Memory B cell (primary cell): ENCODE data around the gene OR14I1.
A peak's percentile ranks its signal among the peaks of the same experiment; 100 is the strongest.
"Not testable (repeated sequence)": the region's sequence is repeated elsewhere in the genome, so short reads cannot be mapped to it uniquely, and the experiment has no call there.

Experiments used
- ATAC-seq: fragments of 150-1000 bp; cut with Tn5 transposase; 2 replicates; pipeline ENCODE4 v1.10.0; 2021; ENCODE audit warnings: low read depth, mild to moderate bottlenecking, moderate library complexity
- DNase-seq, 2 donors: peaks; one replicate each; pipeline ENCODE4 v3.0.0; 2022; ENCODE audit warnings: low spot score in 2 of 2
- H3K27ac Mint-ChIP-seq: one replicate; pipeline ENCODE4 v1.8.0; 2022; ENCODE audit warnings: mild to moderate bottlenecking, moderate library complexity, mixed read lengths
- H3K27me3 Mint-ChIP-seq: one replicate; pipeline ENCODE4 v1.8.0; 2022; ENCODE audit warnings: mixed read lengths
- H3K36me3 Mint-ChIP-seq: one replicate; pipeline ENCODE4 v1.8.0; 2022; ENCODE audit warnings: mild to moderate bottlenecking, mixed read lengths
- H3K4me1 Mint-ChIP-seq: one replicate; pipeline ENCODE4 v1.8.0; 2022; ENCODE audit warnings: mixed read lengths
- H3K4me3 Mint-ChIP-seq: one replicate; pipeline ENCODE4 v1.8.0; 2022; ENCODE audit warnings: mild to moderate bottlenecking, moderate library complexity, mixed read lengths
- H3K9me3 Mint-ChIP-seq: one replicate; pipeline ENCODE4 v1.8.0; 2022; ENCODE audit warnings: mixed read lengths

The OR14I1 gene

DNA sequence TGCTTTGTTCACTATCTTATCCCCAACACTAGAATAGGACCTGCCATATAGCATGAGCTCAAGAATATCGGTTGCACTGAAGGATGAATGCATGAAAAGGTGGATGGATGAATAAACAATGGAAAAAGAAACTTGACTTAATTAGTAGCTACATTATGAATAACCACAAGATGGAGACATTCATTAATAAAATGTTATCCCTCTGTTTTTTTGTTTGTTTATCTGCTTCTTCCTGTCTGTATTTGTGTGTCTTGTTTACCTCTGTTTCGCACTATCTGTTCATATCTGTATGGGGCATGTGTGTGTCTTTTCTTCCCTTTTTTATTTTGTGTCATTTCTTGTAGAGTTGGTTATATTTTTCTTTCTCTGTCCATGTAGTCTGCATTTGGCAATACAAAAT is 1.1 kb upstream of the OR14I1 start:
- H3K9me3 Mint-ChIP-seq, result no peaks in the 10 kb centered on the region
- H3K4me1 Mint-ChIP-seq, result no peaks in the 10 kb centered on the region
- no peaks in the 10 kb centered on the region for H3K27me3 Mint-ChIP-seq
- no peak overlapping the region for H3K4me3 Mint-ChIP-seq
- no peaks in the 10 kb centered on the region for H3K36me3 Mint-ChIP-seq
- DNase-seq, result no peak
- no peak overlapping the region for H3K27ac Mint-ChIP-seq
- ATAC-seq, result no peak

DNA sequence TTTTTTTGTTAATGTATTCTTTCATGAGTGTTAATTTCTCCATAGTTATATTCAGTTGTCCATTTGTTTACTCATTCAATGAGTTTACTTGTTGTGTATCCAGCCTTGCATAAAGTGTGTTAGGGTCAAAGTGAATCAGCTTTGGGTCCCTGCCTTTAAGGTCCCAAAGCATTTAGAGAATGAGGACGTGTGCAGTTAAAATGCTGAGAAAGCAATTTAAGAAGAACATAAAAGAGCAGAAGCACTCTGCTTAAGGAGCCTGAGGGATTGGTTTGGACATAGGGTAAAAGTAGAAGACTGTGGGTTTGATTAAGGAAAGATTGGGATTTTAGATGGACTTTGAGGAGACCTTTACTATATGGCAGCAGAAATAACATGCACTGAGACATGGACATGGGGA is 3.5 kb downstream of the OR14I1 start:
- no peaks in the 10 kb centered on the region for H3K9me3 Mint-ChIP-seq
- no peak overlapping the region for H3K27ac Mint-ChIP-seq
- ATAC-seq (no peak), DNase-seq (no peak)
- H3K36me3 Mint-ChIP-seq, result no peaks in the 10 kb centered on the region
- H3K27me3 Mint-ChIP-seq, result no peaks in the 10 kb centered on the region
- peaks cover 9% of the 10 kb centered on the region for H3K4me1 Mint-ChIP-seq
- H3K4me3 Mint-ChIP-seq, result no peak overlapping the region

DNA sequence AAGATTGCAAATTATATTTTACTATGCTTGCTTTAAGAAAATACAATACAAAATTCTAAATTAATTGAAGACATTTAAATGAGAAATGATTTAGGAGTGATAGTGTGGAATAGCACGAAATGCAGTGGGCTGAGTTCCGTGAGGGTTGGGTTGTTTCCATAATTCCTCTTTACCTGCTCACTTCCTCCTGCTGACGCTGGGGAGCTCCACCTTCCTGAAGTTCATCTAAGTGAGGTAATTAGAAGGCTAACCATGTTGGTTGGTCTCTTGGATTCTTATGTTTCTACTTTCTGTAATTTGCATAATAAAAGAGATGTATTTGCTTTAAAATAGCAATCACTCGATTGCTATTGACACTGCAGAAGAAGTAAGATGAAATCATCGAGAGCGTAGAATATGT is 4.7 kb downstream of the OR14I1 start:
- no peak for ATAC-seq
- no peak overlapping the region for H3K4me3 Mint-ChIP-seq
- H3K27ac Mint-ChIP-seq, result no peak overlapping the region
- no peaks in the 10 kb centered on the region for H3K36me3 Mint-ChIP-seq
- H3K27me3 Mint-ChIP-seq, result no peaks in the 10 kb centered on the region
- no peak for DNase-seq
- no peaks in the 10 kb centered on the region for H3K9me3 Mint-ChIP-seq
- H3K4me1 Mint-ChIP-seq, result peaks cover 9% of the 10 kb centered on the region

DNA sequence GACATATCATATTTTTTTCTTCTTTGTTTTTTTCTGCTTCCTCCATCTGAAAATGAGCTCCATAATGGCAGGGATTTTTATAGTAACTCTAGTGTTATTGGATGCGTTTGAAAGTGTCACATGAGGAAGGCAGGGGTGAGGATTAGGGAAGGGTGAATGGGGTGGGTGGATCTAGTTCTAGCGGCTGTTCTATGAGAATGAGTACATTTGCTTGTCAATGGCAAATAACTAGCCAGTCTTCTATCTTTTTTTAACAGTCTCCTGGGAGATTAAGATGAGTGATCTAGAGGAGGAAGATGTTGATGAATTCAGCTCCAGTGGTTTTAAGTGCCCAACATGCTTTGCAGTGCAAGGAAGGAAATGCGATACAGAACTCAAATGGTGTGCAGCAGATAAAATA is 5.8 kb downstream of the OR14I1 start:
- no peak for DNase-seq
- Mint-ChIP-seq H3K4me1 (peaks cover 9% of the 10 kb centered on the region), H3K27ac (peak overlapping the region; percentile 36), H3K4me3 (peak overlapping the region; percentile 32), H3K36me3 (peaks cover 4% of the 10 kb centered on the region), H3K9me3 (peaks cover 5% of the 10 kb centered on the region), H3K27me3 (no peaks in the 10 kb centered on the region)
- ATAC-seq, result no peak

DNA sequence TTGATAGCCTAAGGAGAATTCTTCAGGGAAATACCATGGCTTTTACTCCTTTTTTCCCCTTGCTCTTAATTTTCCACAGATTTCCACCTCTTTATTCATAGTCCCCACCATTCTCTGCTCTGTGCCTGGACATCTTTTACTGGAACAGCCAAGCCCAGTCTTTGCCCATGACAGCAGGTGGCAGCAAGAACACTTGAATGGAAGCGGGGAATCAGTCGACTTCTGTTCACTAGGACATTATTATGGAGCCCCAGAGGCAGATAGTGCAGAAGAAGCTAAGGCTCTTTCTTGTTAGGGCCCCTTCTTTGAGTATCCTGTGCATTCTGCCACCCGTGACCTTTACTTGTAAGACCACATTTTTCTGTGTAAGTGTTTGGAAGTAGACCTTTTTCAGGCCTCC is 6.3 kb downstream of the OR14I1 start:
- Mint-ChIP-seq H3K4me1 (peaks cover 9% of the 10 kb centered on the region), H3K36me3 (peaks cover 4% of the 10 kb centered on the region), H3K27me3 (no peaks in the 10 kb centered on the region), H3K4me3 (no peak overlapping the region), H3K27ac (peak overlapping the region; percentile 36), H3K9me3 (peaks cover 5% of the 10 kb centered on the region)
- no peak for DNase-seq
- ATAC-seq, result no peak

DNA sequence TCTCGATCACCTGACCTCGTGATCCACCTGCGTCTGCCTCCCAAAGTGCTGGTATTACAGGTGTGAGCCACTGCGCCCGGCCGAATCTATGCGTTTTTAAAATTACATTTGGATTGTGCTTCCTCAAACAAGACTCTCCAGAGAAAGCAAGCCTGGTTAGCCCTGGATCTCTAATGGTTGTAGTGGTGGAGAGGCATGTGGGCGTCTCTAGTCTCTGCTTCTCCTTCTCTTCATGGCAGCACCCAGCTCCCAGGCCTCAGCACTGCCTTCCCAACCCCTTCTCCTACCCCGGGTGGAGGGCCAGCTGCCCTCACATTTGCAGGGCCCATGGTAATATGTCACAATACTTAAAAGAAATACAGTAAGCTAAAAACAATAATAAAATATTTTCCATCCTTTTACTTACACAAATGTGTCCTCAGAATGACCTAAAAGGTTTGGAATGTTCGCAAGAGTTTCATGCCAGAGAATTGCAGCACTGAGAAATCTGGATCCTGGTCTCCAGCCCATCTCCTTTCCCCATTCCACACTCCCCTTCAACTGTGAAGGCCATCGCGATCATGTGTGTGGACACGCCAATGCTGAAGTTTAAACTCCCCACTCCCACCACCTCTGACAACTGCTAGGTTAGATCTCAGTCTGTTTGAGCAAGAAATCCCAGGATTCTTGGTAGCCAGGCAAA is 7.0 kb downstream of the OR14I1 start:
- DNase-seq (no peak), ATAC-seq (no peak)
- Mint-ChIP-seq H3K27me3 (no peaks in the 10 kb centered on the region), H3K36me3 (peaks cover 4% of the 10 kb centered on the region), H3K4me1 (peaks cover 9% of the 10 kb centered on the region), H3K4me3 (no peak overlapping the region), H3K27ac (no peak overlapping the region), H3K9me3 (peaks cover 5% of the 10 kb centered on the region)

DNA sequence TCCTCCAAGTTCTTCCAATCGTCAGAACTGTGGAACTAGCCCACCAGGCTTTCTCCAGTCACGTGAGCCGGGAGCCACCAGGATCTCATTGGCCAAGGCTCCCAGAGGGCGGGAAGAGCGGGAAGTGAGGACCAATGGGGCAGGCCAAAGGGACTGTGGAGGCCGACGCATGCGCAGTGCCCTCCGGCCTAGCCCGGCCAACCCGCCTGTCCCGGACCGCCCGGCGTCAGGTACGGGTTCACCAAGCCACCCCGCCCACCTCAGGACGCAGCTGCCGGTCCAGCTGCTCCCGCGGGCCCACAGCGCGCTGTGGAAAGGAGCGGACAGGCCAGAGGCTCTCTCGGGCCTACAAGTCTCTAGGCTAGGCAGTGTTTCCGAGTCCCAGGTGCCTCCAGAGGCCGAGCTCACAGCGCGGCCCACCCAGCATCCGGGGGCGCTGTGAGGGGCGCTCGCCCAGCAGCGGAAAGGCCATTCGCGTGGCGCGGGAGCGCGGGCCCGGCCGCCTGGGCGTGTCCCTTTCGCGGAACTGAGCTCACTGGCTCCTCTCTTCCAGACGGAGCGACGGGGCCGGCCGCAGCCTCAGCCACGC is 10.9 kb downstream of the OR14I1 start:
- Mint-ChIP-seq H3K36me3 (peaks cover 9% of the 10 kb centered on the region), H3K9me3 (peaks cover 11% of the 10 kb centered on the region), H3K4me1 (peaks cover 9% of the 10 kb centered on the region), H3K27ac (no peak overlapping the region), H3K27me3 (no peaks in the 10 kb centered on the region), H3K4me3 (no peak overlapping the region)
- no peak for ATAC-seq
- no peak for DNase-seq

DNA sequence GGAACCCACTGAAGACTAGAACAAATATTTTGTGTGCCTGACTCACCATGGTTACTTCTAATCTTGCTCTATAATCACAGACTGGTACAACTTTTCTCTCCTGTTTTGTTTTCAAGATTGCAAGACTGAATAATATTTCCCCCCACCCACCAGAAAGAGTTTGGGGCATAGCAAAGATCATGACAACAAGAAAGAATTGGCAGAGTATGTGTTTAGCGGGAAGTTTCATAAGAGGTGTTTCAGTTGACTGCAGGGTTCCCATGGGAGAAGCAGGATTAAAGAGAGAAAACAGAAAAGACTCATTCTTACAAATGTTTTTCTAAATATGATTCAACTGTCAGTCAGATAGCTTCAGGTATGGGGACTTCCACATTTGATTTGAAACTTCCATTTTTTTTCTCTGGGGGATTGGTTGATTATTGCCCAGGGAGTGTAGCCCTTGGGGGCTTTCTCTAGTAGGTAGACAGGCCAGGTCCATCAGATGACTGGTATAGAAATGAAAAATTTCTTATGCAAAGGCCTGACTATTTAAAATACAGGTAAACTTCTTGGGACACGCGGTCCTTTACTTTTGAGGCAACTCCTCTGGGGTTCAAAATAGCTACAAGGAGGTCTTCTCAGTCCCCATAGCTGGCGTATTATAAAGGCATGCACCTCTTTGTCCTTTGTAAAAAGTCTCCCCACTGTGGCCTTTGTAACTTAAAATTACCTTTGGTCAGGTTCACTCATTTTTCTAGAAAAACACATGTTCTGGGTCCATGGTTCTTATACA is 13.9 kb downstream of the OR14I1 start:
- no peaks in the 10 kb centered on the region for H3K27me3 Mint-ChIP-seq
- no peak for DNase-seq
- H3K4me1 Mint-ChIP-seq, result peaks cover 7% of the 10 kb centered on the region
- peaks cover 11% of the 10 kb centered on the region for H3K9me3 Mint-ChIP-seq
- H3K4me3 Mint-ChIP-seq, result no peak overlapping the region
- peak; percentile 55 for ATAC-seq
- peaks cover 9% of the 10 kb centered on the region for H3K36me3 Mint-ChIP-seq
- H3K27ac Mint-ChIP-seq, result peak overlapping the region; percentile 71

DNA sequence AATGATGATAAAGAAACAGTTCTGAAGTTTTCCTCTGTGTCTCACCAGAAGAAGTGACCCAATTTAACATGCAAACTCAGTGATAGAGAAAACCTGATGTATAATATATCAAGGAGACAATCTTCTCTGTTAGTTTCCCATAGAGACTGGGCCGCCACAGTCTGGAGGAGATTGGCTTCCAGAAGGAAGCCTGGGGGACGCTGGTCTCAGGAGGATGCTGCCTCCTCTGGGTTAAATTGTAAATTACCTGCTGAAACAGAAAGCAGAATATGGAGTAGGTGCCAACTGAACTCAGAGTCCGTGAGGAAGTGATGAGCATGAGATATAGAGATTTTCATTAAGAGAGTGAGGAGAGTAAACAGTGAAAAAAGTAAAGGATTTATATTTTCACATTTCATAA is 15.8 kb downstream of the OR14I1 start:
- peaks cover 6% of the 10 kb centered on the region for H3K9me3 Mint-ChIP-seq

DNA sequence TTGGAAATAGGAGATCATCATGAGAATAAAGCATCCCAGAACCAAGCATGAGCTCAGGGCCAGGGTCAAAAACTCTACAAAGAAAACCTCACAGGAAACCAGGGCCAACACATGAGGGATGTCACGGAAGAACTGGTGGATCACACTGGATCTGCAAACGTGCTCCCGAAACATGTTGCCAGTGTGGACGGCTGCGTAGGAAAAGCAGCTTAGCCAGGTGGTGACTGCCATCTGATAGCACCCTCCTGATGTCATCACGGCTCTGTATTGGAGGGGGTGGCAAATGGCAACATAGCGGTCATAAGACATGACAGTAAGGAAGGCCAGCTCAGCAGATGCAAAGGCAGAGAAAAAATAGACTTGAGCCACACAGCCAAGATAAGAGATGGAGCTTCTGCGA is 20.9 kb downstream of the OR14I1 start:
- H3K36me3 Mint-ChIP-seq, result peaks cover 2% of the 10 kb centered on the region
- ATAC-seq (no peak), DNase-seq (no peak)
- H3K9me3 Mint-ChIP-seq, result no peaks in the 10 kb centered on the region
- H3K4me3 Mint-ChIP-seq, result no peak overlapping the region
- H3K27me3 Mint-ChIP-seq, result peaks cover 4% of the 10 kb centered on the region
- H3K4me1 Mint-ChIP-seq, result peaks cover under 1% of the 10 kb centered on the region
- no peak overlapping the region for H3K27ac Mint-ChIP-seq

More for the DNA sequence above, 15.8 kb downstream of the OR14I1 start:
- Mint-ChIP-seq H3K4me3 (no peak overlapping the region), H3K27ac (no peak overlapping the region), H3K36me3 (peaks cover 5% of the 10 kb centered on the region), H3K4me1 (peaks cover 7% of the 10 kb centered on the region), H3K27me3 (peaks cover 1% of the 10 kb centered on the region)
- peak in 1 of 2 donors; percentile 47 for DNase-seq
- peak; percentile 92 for ATAC-seq

DNA sequence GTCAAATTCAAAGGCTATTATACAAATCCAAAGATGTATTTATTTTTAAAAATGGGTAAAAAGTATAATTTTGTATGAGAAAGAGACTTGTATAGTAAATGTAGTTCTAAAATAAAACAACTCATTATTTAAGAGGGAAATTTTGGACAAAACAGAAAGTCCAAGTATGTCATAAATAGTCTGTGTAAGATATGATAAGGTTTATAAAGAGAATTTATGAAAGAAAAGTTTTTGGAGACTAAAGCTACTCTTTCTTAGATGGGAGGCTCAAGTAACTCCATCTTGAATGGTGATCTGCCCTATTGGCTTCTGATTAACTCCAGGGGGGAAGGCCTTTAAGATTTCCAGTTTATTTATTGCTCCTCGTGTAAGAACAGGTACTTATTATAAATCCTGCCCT is 32.6 kb downstream of the OR14I1 start:
- Mint-ChIP-seq H3K4me1 (no peaks in the 10 kb centered on the region), H3K27ac (no peak overlapping the region), H3K4me3 (no peak overlapping the region), H3K9me3 (no peaks in the 10 kb centered on the region), H3K27me3 (no peaks in the 10 kb centered on the region), H3K36me3 (peaks cover 3% of the 10 kb centered on the region)
- ATAC-seq (no peak), DNase-seq (no peak)

DNA sequence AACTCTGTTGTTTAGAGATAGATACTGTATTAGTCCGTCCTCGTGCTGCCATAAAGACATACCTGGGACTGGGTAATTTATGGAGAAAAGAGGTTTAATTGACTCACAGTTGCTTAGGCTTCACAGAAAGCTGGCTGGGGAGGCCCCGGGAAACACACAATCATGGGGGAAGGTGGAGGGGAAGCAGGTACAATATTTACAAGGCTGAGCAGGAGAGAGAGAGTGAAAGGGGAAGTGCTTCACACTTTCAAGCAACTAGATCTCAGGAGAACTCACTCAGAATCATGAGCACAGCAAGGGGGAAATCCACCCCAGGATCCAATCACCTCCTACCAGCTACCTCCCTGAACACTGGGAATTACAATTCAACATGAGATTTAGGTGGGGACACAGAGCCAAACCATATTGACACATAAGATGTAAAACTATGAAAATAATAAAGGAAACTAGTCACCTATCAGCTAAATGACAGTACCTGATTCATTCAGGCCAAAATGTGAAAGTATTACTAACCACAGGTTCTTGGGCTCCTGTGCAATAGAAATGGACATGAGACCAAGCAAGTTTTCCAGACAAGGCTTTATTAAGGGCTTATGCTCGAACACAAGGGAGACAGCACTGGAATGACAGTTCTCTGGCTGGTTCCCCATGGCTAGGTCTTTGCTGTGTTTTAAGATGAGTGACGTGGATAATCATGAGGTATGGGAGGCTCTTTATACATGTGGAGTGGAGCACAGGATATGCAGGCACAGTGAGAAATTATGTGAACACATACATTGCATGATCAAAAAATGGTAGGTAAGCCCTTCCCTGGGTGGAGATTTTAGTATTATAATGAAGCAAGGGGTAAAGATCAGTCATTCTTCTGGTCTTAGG is 38.9 kb downstream of the OR14I1 start:
- Mint-ChIP-seq H3K27ac (peak overlapping the region; percentile 98), H3K4me1 (peaks cover 22% of the 10 kb centered on the region)
- H3K27me3 Mint-ChIP-seq, H3K36me3 Mint-ChIP-seq, H3K4me3 Mint-ChIP-seq, H3K9me3 Mint-ChIP-seq: not testable (repeated sequence)
- peak; percentile 30 to 56 for DNase-seq
- ATAC-seq, result peak; percentile 98

DNA sequence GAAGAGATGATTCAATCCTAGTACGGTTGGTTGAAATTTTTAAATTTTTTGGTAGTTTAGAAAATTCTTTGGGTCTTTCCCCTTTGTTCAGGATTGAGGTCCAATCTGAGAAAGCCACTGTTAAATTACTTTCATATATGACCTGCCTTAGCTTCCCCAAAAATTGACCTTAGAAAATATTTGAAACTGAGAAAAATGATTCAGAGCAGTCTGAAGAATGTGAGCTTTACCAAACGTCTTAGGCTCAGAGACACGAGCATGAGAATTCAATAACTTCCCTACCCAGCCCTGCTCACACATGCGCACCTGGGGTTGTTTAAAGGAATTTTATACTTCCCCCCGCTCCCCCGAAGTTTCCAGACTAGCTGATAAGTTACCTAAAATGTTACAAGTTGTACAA is 45.8 kb downstream of the OR14I1 start:
- not testable (repeated sequence) for H3K9me3 Mint-ChIP-seq, ATAC-seq, H3K4me3 Mint-ChIP-seq, H3K4me1 Mint-ChIP-seq, H3K36me3 Mint-ChIP-seq, H3K27ac Mint-ChIP-seq, H3K27me3 Mint-ChIP-seq, DNase-seq

DNA sequence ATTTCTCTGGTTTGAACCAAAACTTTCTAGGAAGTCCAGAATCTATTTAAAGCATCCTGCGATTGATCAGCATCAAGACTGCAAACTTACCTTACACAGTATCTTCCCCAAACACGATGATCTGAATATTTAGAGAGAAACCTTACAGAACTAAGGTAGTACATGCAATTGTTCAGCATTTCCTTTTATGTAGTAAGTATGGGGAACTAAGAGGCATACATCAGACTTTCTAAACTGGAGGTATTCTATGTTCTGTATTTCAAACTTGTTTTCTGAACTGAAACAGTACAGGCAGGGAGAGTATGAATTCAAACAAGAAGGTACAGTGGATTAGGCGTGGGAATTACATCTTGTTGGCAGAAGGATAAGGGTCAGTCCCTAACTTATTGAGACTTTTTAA is 47.2 kb downstream of the OR14I1 start, which contains the start of gene OR2T27:
Gene OR2T27 (minus strand): TSS at position 175 of the 400 bp plus-strand sequence. CDS start 4,644 bp downstream, outside the sequence.
- H3K4me3 Mint-ChIP-seq, H3K27ac Mint-ChIP-seq, H3K36me3 Mint-ChIP-seq, H3K4me1 Mint-ChIP-seq, DNase-seq, ATAC-seq, H3K27me3 Mint-ChIP-seq, H3K9me3 Mint-ChIP-seq: not testable (repeated sequence)
